GM19395 (cell line): ENCODE data around the gene TAS2R42.

Experiments
- ATAC-seq: cut with Tn5 transposase; IDR thresholded peaks from one replicate; pipeline ENCODE4 v1.9.1; 2021; ENCODE audit warnings: mild to moderate bottlenecking, moderate library complexity; ENCODE audit not compliant: unreplicated experiment

The TAS2R42 gene

DNA sequence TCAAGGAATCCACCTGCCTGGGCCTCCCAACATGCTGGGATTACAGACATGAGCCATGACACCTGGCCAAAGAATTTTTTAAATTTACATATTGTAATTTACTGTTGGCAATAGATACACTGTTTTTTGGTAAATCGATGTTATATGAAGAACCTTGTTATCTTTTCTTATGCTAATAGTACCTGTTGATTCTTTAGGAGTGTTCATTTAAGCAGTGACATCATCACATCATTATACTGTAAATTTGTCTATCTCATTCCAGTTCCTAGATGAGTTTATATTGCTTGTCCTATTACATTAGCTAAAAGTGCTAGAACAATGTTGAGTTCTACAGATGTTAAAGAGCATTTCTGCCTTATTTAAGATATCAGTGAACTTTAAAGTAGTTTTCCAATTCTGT lies 39.3 kb downstream of the TAS2R42 start:
- no peak for ATAC-seq

DNA sequence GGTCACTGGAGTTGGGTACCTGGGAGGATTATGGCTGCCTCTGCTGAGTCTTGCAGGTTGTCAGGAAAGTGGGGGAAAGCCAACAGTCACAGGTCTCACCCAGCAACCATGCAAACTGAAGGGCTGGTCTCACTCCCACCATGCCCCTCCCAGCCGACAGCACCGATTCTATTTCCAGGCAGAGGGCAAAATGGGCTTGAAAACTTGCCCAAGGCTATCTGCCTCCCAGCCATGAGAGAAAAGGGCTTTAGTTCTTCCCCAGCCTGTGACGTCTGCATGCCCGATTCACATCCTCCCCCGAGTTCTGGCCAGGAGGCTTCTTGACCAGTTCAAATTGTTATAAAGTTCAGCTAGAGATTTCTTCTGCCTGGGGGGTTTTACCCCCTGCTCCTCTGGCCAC lies 42.4 kb downstream of the TAS2R42 start:
- ATAC-seq, result no peak

DNA sequence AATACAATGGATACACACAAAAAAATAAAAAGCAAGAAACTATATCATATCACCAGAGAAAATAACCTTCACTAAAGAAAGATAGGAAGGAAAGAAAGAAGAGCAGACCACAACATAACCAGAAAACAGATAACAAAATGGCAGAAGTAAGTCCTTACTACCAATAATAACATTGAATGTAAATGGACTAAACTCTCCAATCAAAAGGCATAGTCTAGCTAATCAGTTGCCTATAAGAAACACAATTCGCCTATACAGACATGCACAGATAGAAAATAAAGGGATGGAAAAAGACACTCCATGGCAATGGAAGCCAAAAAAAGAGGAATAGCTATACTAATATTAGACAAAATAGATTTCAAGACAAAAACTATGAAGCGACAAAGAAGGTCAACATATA lies 43.4 kb downstream of the TAS2R42 start:
- no peak for ATAC-seq

DNA sequence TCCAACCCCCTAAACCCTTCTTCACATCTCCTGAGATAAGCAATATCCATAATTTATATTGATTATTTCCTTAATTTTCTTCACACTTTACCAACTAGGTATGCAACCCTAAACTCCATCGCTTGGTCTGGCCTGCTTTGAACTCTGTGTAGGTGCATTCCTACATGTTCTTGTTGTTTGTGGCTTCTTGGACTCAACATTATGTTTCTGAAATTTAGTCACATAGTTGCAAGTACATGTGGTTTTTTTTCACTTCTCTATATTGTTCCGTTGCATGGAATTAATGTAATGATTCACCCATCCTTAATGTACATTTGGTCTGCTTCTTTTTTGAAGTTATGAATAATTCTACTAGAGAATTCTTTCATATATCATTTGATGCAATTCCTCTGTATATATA lies 50.7 kb downstream of the TAS2R42 start:
- ATAC-seq, result no peak
